ENCODE results near the gene MUC21.
"Not testable (repeated sequence)": the region's sequence is repeated elsewhere in the genome, so short reads cannot be mapped to it uniquely, and the experiment has no call there.

MUC21 gene

DNA sequence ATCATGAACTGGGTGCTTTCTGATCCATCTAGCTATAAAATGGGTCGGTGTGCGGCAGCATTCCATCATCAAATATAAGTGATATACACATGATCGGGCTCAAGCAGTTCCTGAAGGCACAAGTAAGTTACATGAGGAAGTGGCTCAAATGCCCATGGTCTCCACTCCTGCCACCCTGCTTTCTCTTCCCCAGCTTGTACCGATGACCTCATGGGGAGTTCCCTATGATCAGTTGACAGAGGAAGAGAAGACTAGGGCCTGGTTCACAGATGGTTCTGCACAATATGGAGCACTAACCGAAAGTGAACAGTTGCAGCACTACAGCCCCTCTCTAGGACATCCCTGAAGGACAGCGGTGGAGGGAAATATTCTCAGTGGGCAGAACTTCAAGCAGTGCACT, 14.3 kb upstream of the MUC21 start:
- DNase-seq (ENCODE audit: low read depth), result not testable (repeated sequence)

DNA sequence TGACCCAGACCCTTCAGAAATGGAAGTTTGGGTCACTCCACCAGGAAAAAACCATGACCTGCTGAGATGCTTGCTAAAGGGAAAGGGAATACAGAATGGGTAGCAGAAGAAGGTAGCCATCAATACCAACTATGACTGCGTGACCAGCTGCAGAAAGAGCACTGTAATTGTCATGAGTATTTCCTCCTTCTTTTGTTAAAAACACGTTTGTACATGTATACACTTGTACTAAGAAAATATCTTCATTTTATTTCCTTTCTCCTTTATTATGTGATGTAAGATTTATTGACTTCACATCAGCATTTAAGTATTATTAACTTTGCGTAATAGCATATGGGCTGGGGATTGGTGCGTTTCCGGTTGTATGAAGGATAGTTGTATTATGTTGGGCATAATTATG, 12.6 kb upstream of the MUC21 start:
- no peak for DNase-seq (ENCODE audit: low read depth)

GRCh38 chr6:30972816-30973215, 10.7 kb upstream of the MUC21 start:
- no peak for DNase-seq (ENCODE audit: low read depth)

DNA sequence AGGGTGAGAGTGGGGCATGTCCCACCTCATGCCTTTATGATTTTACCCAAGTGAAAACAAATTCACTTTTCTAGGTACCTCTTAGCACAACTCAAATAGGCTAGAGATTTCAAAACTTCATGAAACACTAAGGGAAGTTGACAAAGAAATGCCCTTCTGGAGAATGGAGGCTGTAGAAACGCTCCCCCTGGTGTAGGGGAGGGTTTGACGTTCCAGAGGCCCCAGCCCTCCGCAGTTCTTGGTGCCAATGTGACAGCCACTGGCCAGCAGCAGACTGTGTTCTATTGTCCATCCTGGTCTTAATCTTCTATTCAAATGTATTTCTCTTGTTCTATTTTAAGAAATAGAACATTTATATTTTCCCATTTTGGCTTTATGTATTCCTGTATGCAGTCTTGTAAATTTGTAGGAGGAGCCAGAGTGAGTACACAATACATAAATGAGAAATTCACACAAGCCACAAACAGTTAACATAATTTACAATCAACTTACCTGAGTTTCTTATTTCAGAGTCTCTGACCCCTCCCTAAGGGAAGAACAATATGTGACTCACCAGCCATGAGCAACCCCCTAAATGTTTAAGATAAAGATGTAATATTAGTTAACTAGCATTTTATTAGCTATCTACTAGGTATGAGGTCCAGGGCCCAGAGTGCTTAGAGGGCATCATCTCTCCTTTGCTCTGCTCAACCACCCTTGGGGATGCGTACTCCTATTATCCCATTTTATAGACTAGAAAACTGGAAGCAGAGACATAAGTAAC, 8.8 kb upstream of the MUC21 start:
- no peak for DNase-seq (ENCODE audit: low read depth)

GRCh38 chr6:30979141-30979540, 4.4 kb upstream of the MUC21 start:
- no peak for DNase-seq (ENCODE audit: low read depth)

GRCh38 chr6:30979690-30980089, 3.8 kb upstream of the MUC21 start:
- no peak for DNase-seq (ENCODE audit: low read depth)

GRCh38 chr6:30981942-30982772, 1.4 kb upstream of the MUC21 start:
- peak; percentile 34 for DNase-seq (ENCODE audit: low read depth)

- no peak for DNase-seq (ENCODE audit: low read depth)
Observed at GRCh38 chr6:30985490-30985889, 2.0 kb downstream of the MUC21 start.

DNA sequence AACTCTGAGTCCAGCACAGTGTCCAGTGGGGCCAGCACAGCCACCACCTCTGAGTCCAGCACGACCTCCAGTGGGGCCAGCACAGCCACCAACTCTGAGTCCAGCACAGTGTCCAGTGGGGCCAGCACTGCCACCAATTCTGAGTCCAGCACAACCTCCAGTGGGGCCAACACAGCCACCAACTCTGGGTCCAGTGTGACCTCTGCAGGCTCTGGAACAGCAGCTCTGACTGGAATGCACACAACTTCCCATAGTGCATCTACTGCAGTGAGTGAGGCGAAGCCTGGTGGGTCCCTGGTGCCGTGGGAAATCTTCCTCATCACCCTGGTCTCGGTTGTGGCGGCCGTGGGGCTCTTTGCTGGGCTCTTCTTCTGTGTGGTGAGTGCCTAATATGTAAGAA, 3.8 kb downstream of the MUC21 start:
- no peak for DNase-seq (ENCODE audit: low read depth)

GRCh38 chr6:30988209-30988825, 4.8 kb downstream of the MUC21 start:
- no peak for DNase-seq (ENCODE audit: low read depth)

GRCh38 chr6:30990422-30991086, 7.0 kb downstream of the MUC21 start:
- DNase-seq (ENCODE audit: low read depth), result no peak

DNA sequence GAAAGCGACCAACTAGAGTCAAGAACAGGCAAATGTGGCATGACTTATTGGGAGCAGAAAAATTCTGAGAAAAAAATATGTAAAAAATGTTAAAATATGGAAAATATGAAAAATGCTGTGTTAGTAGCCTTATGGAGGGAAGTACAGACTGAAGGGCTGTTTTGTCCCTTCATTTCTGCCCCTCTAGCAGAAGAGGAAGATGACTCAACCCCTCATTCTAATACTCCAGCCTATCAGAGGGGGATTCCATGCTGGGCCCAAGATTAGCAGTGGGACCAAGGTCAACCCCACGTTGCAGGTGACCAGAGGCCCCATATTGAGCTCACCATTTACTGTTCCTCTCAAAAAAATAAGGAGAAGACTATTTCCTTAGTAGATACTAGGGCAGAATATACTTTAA, 8.4 kb downstream of the MUC21 start:
- DNase-seq (ENCODE audit: low read depth), result no peak

GRCh38 chr6:30997301-30997700, 13.8 kb downstream of the MUC21 start:
- no peak for DNase-seq (ENCODE audit: low read depth)

DNA sequence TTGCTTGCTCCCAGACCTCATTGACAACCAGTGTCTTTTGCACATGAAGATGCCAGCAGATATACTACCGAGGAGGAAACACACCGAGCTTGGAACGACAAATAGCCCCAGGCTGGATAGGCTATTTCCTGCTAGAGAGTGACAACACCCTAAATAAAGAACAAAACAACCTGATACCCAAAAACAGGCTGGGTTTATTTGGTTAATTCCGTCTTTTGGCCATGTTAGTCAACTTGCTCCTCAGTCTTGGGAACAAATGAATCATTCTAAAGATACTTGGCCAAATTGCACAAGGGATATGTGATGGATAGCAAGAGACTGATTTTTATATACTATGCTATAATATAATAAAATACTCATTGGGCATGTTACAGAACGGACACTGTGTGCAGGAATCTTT, 15.3 kb downstream of the MUC21 start:
- DNase-seq (ENCODE audit: low read depth), result no peak

DNA sequence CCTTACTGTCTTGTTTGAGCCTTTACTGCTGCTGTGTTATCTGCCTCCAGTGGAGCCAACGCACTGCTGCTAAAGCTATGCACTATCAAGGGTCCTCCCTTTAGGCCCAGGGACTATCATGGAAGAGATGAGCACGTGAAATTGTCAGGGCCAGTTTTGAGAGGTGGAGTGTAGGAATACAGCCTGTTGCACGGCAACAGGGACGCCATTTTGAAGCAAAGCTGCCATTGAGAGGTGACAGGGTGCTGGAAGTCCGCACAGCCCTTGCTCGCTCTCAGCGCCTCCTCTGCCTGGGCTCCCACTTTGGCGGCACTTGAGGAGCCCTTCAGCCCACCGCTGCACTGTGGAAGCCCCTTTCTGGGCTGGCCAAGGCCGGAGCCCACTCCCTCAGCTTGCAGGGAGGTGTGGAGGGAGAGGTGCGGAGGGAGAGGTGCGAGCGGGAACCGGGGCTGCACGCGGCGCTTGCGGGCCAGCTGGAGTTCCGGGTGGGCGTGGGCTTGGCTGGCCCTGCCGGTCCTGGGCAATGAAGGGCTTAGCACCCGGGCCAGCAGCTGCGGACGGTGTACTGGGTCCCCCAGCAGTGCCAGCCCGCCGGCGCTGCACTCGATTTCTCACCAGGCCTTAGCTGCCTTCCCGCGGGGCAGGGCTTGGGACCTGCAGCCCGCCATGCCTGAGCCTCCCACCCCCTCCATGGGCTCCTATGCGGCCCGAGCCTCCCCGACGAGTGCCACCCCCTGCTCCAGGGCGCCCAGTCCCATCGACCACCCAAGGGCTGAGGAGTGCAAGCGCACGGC, 16.7 kb downstream of the MUC21 start:
- DNase-seq (ENCODE audit: low read depth), result not testable (repeated sequence)

- DNase-seq (ENCODE audit: low read depth), result no peak
Observed at GRCh38 chr6:31001281-31001888, 17.9 kb downstream of the MUC21 start.

- DNase-seq (ENCODE audit: low read depth), result no peak
Observed at GRCh38 chr6:31002471-31002870, 19.0 kb downstream of the MUC21 start.

- no peak for DNase-seq (ENCODE audit: low read depth)
Observed at GRCh38 chr6:31004794-31005193, 21.3 kb downstream of the MUC21 start.

GRCh38 chr6:31005249-31006020, 21.9 kb downstream of the MUC21 start:
- DNase-seq (ENCODE audit: low read depth), result no peak

GRCh38 chr6:31007694-31008093, 24.2 kb downstream of the MUC21 start:
- DNase-seq (ENCODE audit: low read depth), result peak; percentile 77
